NCI-H510A treated with DMSO at 0.1 percent for 48 hours (cell line): ENCODE measurements around the gene SLC15A5.

Experiments used
- DNase-seq: peaks from one replicate; lab custom pipeline; 2025; lab: John Stamatoyannopoulos, UW

The SLC15A5 gene

DNA sequence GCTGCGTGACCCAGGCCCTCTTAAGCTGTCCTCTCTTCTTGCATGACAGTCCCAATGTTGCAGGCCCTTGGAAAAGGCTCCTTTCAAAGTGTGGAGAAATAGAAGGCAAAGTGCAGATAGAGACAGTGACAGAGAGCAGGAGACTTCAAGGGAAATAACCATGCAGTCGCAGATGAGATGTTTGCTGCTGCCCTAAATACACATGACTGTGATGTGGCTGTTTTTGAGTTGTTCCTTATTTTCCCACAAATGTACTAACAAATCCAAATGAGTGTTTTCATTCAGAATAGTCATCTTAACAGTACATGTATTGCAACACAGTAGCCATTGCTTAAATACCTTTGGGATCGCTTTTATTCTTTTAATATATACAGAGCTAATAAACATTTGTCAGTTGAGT lies 101.6 kb downstream of the SLC15A5 start:
- DNase-seq, result no peak

DNA sequence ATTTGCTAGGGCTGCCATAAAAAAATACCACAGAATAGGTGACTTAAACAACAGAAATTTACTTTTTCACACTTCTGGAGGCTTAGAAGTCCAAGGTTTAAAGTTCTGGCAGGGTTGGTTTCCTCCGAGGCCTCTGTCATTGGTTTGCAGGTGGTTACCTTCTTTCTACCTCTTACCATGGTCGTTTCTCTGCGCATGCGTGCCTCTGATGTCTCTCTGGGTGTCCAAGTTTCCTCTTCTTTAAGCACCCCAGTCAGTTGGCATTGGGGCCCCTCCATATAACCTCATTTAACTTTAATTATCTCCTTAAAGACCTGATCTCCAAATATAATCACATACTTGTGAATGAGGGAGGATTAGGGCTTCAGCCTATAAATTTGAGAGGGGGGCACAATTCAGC lies 103.2 kb downstream of the SLC15A5 start:
- DNase-seq, result no peak

DNA sequence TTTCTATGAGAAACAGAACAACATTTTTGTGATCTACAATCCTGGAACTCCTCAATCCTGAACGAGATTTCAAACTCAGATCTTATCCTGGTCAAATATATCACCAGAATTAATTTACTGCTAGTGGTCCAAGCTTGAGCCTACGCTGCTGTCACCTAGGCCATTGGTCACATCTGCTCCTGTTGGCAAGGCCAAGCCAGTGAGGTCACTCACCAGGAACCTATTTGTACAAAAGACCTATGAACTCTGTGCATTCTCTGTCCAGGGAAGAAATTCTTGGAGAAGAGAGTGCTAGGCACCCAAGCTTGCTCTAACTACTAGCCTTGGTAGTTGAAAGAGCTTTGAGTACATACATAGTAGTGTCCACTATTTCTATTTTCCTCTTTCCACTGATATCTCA lies 106.1 kb downstream of the SLC15A5 start:
- no peak for DNase-seq

DNA sequence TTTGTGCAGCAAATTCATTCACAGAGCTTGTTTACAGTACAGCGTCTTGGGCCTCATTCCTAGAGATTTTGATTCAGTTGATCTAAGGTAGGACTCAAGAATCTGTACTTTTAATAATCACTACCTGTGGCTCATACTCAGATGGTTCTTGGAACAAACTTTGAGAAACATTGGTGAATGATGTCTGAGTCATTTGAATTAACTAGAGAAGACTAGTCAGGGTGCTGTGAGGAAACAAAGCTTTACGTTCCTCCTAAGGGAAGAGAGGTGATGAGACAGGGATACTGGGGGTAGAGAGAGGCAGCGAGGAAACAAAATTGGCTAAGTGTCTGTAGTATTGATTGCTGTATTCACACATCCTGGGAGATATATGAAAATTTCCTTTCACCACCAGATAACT lies 109.4 kb downstream of the SLC15A5 start:
- DNase-seq, result no peak

DNA sequence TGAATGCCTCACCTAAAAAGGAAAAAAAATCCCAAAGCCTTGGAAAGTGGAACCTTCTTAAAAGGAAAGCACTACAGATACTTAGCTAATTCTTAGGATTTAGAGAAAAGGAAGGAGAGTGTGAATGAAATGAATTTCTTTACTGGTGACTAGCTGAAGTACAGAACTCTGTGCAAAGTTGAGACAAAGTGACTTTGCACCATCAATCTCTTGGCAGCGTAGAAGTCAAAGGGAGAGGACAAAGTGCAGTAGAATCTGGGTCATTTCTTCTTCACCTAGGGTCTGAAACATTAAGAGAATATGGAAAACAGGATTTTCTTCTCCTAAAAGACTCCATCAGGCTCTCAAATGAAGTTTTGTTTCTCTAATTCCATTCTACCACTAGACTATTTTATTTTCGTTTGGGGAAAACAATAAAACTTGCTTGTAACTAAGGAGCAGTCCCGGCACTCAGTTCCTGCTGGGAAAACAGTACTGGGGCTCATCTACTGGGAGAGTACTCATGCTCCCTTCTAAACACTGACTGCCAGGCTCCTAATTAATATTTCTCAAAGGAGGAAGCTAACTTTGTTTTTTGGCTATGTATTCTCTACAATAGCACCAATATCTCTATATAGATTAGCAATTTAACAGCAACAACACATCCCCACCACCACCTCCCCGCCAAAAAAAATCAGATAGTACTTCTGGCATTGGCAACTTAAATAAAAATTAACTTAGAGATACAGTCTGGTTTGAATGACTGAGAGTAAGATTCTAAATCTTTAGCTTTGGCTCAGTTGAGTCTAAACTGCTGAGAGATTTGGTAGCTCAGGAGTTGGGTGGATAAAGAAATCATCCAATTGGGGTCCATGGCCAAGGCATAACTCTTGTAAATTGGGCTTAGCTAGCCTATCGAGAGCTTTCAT lies 110.7 kb downstream of the SLC15A5 start:
- no peak for DNase-seq

DNA sequence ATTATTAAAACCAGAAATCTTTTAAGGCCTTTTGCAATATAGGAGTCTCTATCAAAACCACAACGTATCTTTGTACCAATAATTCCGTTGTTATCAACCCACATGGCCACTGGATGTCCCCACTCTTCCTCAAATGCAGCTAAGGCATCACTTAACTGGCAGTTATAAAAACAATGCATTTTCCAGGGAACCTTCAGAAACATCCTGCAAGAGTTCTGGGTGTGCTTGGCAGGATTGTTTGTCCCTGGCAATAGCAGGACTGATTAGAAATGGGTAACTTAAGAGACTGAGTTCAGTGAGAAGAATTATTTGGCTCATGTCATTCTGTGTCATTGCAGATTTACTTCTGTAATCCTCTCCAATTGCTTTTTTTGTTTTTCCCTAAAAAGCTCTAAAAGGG lies 112.0 kb downstream of the SLC15A5 start:
- peak; percentile 72 for DNase-seq

DNA sequence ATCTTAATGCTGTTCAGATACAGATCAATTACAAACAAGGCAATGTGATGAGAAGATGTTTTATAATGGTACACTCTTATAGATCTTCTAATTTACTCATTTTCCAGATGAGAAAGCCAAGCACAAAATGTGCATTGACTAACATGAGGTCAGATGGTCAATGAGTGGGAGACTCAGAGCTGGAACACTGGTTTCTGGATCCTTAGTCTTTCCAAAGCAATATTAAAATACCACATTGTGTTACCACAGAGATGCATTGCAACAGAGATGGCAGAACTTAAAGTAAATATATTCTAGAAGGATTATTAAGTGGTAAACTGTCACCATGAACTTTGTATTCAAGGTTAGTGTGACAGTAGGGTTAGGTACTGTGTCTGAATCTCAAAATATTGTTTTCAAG lies 113.6 kb downstream of the SLC15A5 start:
- no peak for DNase-seq

DNA sequence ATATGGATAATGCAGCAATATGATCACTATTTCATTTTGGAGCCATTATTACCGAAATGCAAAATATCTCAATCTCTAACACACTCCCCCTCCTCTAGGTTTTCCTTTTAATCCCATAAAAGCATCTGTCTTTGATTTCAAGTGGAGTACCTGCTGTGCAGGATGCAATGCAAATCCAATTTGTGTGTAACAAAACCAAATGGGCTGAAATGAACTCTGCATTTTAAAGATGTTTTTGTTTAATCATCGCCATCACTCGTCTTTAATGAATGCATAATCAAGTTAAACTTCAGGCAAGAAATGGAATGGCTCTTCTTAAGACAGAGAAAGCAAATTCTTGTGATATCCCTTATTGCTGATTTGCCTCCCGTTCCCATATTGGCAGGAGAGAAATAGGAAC lies 114.3 kb downstream of the SLC15A5 start:
- no peak for DNase-seq

DNA sequence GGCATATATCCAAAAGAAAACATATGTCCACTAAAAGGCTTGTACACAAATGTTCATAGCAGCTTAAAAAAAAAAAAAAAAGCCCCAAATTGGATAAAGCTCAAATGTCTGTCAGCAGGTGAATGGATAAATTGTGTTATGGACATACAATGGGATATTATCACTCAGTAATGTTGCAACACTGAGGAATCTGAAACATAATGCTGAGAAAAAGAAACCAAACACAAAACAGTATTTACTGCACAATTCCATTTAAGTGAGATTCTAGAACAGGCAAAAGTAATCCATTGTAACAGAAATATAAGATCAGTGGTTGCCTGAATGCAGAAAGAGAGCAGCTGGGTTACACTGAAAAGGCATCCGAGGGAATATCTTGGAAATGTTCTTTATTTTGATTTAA lies 117.9 kb downstream of the SLC15A5 start:
- no peak for DNase-seq

DNA sequence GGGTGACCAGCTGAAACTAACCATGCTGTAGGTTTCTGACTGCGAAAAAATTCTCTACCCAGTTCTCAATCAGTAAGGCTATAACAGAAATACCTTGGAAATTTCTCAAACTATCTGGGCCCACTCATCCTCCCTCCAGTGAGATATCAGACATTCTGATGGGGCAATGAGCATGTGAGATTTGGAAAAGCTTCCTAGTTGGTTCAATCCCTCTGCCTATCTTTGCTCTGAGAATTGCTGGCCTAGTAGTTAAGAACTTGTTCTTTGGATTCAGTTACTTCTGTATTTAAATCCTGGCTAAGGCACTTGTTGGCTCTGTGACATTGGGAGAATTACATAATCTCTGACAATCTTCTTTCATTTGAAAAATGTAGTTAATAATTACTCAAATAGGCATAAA lies 119.4 kb downstream of the SLC15A5 start:
- no peak for DNase-seq

DNA sequence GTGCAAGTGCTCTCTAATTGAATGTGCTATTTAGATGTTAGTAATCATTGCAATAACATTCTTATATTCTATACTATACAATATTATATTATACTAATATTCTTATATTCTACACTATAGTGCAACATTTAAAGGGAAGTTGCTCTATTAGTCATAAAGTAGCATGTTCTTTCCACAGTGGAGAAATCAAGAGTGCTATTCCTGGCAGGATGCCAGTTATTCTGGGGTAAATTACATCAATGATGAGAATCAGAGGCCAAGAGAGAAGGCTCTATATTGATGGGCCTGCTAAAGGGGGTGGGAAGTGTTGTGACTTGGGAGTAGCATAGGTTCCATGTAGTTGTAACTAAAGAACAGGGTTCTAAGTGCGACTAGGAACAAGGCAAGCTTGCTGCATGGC lies 121.5 kb downstream of the SLC15A5 start:
- no peak for DNase-seq

DNA sequence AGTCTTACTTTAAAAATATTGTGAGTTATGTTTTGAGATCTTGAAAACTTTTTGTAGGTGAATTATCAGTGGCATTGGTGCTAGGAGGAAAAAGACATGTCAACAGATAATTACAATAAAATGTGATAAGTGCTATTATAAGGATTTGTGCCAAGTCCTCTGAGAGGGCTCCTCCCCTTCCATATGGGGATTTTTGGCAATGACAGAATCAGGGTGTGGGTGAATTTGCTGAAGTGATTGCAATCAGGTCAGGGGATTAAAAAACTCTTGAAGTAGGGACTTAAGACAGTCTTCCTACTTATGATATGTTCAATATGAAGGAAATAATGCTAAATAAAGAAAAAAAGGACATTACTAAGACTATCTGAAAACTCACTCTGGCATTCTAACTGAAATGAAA lies 122.5 kb downstream of the SLC15A5 start:
- DNase-seq, result no peak

DNA sequence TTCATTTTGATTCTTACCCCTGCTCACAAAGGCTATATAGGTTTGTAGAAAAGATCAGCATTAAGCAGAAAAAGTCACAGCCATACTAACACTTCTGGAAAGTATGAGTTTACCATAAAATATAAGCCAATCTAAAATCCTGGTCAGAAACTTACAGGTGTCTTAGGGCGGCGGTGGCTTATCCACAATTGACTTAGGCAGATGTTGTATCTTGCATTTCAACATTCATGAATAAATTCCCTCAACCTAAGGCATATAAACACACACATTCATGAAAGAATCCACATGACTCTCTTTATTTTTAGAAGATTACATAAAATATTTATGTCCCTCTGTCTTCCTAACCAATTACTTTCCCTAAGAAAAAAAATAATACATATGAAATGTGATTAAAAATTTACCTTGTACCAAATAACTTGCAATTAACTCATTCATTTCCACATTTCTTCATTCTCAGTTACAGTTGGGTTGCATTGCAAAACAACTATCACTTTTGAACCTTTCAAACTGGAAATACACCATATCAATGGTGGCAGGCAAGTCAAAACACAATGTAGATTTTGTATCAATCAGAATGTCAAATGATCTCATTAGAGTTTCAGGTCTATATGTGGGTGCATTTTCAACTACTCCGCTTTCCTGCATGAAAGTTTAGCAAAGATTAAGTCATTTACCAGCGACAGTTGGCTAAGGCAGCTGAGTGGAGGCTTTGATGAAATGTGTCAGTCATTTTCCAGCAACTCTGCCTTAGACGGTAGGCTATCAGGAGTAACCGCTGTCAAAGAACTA lies 124.4 kb downstream of the SLC15A5 start:
- no peak for DNase-seq

DNA sequence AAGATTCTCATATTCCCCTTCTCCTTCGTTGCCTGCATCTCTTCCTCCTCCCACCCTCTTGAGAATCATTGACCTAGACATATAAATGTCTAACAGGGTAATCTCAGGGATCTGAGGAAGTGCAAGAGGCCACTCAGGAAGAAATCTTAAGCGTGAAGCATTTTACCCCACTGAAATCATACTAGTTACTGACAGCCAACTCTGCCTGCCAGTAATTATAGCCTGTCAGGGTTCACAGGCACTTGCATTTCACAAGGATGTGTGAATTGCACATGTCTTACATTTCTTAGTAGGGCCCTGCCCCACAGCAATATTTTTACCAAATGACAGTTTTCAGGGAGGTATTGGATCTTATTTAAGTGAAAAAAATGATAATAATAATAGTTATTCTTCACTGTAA lies 127.2 kb downstream of the SLC15A5 start:
- DNase-seq, result no peak

DNA sequence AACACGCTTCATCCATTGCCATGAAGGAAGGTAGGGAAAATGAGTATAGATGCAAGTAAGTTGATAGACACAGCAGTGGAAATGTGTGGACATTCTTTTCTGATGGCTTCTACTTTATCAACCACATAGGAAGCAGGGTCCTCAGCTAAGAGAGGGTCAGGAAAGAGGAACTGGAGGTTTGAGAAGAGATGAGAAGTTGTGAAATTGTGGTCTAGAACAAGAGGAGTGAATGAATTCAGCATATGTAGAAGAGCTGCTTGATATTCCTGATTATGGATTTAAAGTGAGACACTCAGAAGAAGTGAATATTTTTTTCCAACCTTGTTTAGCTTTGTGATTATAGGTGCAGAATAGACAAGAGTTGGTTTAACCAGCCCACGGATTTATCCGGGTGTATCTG lies 128.5 kb downstream of the SLC15A5 start:
- no peak for DNase-seq
